GM18499 (cell line): ENCODE measurements around the gene FAM181A.

Experiments used
- ATAC-seq: cut with Tn5 transposase; IDR thresholded peaks from one replicate; pipeline ENCODE4 v1.9.1; 2021; ENCODE audit warnings: moderate number of reproducible peaks; ENCODE audit not compliant: insufficient read depth, unreplicated experiment

The FAM181A gene

GRCh38 chr14:93976477-93977057 lies 49.4 kb downstream of the FAM181A start, which contains the start of gene ASB2:
Gene ASB2 (minus strand): TSS chr14:93976570. CDS start chr14:93964539, 12,031 bp downstream.
- no peak for ATAC-seq

GRCh38 chr14:93977171-93977570 lies 50.0 kb downstream of the FAM181A start:
- ATAC-seq = no peak

- no peak for ATAC-seq
These were observed 50.8 kb downstream of the FAM181A start for GRCh38 chr14:93977790-93978581.

- no peak for ATAC-seq
These were observed 51.6 kb downstream of the FAM181A start for GRCh38 chr14:93978735-93979134.
